NT2/D1 (cell line): Measurements from ENCODE around the gene GAPT.

Source experiments
- SUZ12 ChIP-seq: IDR thresholded peaks from 2 replicates; pipeline ENCODE4 v1.6.1; 2011; ENCODE audit not compliant: insufficient read length, insufficient read depth; ENCODE audit errors: extremely low read depth
- YY1 ChIP-seq: IDR thresholded peaks from 2 replicates; pipeline ENCODE4 v1.6.1; 2011; ENCODE audit not compliant: insufficient read length, insufficient read depth
- ZNF274 ChIP-seq: IDR thresholded peaks from 2 replicates; pipeline ENCODE4 v1.6.1; 2011; ENCODE audit warnings: mild to moderate bottlenecking, low read depth, low read length

DNA sequence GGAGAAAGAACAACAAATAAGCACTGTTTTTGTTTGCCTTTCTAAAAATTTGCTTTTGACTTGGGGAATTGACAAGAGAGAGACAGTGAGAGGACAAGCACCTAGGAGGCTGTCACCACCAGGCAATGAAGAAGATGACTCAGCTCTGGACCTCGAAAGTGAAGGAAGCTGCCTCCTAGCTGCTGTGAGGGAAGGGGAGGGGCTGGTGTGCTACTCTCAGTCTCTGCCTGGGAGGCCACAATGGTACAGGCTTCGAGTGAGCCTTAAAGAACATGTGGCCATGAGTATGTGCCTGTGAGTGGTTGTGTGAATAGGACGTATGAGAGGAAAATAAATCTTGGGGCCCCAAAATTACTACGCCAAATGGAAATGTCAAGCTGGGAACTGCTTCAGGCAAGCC, 24.3 kb upstream of the GAPT start:
- no peak for TF ChIP-seq ZNF274
- TF ChIP-seq YY1, result no peak
- no peak for TF ChIP-seq SUZ12
